Choroid plexus epithelial cell (primary cell): ENCODE results near the gene CIBAR2.

Source experiments
- DNase-seq: peaks from one replicate; pipeline ENCODE4 v3.0.0-alpha.2; 2010; ENCODE audit warnings: low read depth
- H3K4me3 ChIP-seq: 2 replicates; pipeline ENCODE4 v1.5.1; 2011; ENCODE audit warnings: low read depth, mild to moderate bottlenecking, control low read depth, low read length, moderate library complexity
- CTCF ChIP-seq: conservative IDR thresholded peaks from 2 replicates; pipeline ENCODE4 v1.5.1; 2011; ENCODE audit warnings: low read depth, mild to moderate bottlenecking, control low read depth, inconsistent platforms, low read length, moderate library complexity

Gene CIBAR2

GRCh38 chr16:85090181-85090580 is 22.1 kb downstream of the CIBAR2 start:
- H3K4me3 ChIP-seq = no peak overlapping the region
- no peak for TF ChIP-seq CTCF
- no peak for DNase-seq

- TF ChIP-seq CTCF = no peak
- no peak overlapping the region for H3K4me3 ChIP-seq
- DNase-seq = no peak
Measured at GRCh38 chr16:85089525-85089924, 22.7 kb downstream of the CIBAR2 start.

- TF ChIP-seq CTCF = no peak
- no peak for DNase-seq
- no peak overlapping the region for H3K4me3 ChIP-seq
Measured at GRCh38 chr16:85088570-85089199, 23.6 kb downstream of the CIBAR2 start.

GRCh38 chr16:85087899-85088569 is 24.2 kb downstream of the CIBAR2 start:
- TF ChIP-seq CTCF = no peak
- DNase-seq = no peak

GRCh38 chr16:85086347-85087291 is 25.7 kb downstream of the CIBAR2 start:
- TF ChIP-seq CTCF = peak; percentile 79
- no peak overlapping the region for H3K4me3 ChIP-seq
- DNase-seq = peak; percentile 54

More at GRCh38 chr16:85087899-85088569, 24.2 kb downstream of the CIBAR2 start:
- no peak overlapping the region for H3K4me3 ChIP-seq

GRCh38 chr16:85085721-85086120 is 26.6 kb downstream of the CIBAR2 start:
- TF ChIP-seq CTCF = no peak
- H3K4me3 ChIP-seq = no peak overlapping the region
- no peak for DNase-seq
